Activated CD8-positive, alpha-beta memory T cell treated with anti-CD3 and anti-CD28 coated beads for 4 hours (primary cell): Measurements from ENCODE around the gene SASH1.

ENCODE experiments used
- DNase-seq, 2 donors: peaks; one replicate each; pipeline ENCODE4 v3.0.0-alpha.2; 2020; ENCODE audit warnings: low read depth in 2 of 2

The SASH1 gene

DNA sequence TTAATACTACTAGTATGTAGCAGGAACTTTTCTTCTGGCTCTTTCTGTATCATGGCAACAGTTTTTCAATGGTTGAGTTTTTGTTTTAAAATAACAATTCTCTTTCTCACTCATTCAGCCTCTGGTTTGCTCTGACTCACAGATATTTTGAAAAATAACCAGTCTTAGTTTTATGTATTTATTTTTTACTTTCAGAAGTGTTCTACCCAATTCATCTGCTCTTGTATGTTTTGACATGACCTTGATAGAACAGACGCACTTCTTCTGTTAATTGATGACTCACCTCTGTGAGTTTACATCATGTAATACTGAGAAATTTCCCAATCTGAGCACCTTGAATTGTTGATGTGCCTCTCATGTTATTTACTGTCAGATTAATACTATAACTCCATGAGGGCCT, 178.9 kb downstream of the SASH1 start:
- no peak for DNase-seq

DNA sequence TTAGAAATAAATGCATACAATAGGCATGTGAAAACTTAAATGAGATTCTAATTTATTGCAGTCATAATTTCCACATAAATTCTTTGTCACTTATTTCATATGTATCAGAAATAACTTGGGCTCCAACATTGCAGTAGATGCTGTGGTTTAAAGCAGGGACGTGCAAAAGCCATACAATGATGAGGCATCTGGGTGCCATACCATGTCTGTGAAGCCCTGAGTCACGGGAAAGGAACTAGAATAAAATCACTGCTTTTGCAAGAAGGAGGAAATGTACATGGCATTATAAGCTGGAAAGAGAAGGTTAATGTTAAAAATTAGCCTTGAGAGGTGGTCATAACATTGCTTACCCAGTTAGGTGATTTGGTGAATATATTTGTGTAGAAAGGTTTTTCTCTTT, 180.4 kb downstream of the SASH1 start:
- DNase-seq, result no peak

DNA sequence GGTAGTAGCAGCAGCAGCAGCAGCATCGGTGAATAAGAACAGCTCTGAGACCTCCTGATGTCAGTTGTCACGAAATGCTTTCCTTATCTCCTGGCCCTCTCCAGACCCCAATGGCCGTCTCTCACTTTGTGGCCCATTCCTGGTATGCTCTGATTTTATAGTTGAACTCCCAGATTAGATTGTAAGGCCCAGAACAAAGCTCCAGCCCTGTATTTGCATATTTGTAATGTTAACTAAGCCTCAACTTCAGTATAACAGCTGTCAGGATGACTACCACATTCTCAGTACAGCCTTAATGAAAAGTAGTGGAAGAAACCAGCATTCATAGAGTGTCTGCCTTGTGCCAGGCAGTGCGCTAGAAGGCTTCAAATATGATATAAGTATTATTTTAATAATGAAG, 180.9 kb downstream of the SASH1 start:
- DNase-seq, result no peak

DNA sequence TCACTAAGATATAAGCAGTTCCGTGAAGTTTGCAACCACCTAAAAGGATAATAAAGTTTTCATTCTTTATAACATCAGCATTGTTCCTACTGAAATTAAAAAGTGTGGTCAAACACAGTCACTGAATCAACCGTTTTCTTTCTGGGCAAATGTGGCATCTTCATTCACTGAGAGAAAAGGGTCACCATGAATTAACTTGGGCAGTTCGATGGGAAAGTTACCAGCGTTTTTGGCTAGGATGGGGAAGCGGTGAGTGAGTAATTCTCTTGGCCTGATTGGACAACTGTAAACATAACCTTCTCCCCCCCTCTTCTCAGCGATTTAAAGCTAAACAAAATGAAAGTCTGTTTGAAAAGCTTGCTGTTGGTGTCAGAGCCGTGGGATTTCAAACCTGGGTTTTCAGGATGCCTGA, 181.8 kb downstream of the SASH1 start:
- DNase-seq, result no peak

DNA sequence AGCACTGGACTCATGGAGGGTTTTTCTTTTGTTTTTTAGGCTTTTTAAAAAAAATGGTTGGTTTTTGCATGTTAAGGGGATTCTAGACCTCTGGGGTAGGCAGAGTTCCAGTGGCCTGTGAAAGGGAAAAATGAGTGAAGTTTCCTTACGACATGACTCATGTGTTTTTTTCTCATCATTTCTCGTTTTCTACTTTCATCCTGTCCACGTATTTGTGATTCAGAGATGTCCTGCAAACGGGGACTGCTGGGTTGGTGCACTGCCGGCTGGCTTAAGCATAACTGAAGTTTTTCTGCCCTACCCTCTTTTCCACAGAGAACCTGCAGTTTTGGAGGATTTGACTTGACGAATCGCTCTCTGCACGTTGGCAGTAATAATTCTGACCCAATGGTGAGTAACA, 182.3 kb downstream of the SASH1 start:
- DNase-seq, result no peak

DNA sequence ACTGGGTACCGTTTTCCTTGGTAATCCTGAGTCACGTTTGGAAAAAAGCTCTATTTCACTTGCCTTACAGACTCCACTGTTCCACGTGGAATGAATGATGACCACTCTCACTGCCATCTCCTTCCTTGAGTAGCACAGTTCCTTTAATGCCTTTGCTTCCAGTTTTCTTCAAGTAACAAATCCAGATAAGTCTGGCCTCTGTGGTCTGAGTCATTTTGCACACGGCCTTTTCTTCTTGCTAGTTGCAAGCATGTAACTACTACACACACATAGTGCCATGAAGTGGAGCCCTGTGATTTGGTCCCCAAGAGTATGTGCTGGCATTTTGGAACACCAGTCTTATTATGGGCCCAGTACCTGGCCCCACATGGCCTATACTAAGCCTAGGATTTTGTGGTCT, 182.8 kb downstream of the SASH1 start:
- DNase-seq, result no peak

DNA sequence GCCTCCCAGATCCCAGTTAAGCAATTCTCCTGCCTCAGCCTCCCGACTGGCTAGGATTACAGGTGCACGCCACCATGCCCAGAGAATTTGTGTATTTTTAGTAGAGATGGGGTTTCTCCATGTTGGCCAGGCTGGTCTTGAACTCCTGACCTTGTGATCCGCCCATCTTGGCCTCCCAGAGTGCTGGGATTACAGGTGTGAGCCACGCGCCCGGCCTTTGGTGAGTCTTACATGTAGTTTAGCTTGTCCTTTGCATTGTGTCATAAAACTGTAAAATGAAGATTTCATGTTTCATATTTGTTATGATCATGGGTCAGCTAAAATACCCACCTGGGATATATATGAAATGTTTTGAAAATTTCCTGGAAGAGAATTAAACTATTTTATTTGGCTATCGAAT, 183.5 kb downstream of the SASH1 start:
- no peak for DNase-seq

DNA sequence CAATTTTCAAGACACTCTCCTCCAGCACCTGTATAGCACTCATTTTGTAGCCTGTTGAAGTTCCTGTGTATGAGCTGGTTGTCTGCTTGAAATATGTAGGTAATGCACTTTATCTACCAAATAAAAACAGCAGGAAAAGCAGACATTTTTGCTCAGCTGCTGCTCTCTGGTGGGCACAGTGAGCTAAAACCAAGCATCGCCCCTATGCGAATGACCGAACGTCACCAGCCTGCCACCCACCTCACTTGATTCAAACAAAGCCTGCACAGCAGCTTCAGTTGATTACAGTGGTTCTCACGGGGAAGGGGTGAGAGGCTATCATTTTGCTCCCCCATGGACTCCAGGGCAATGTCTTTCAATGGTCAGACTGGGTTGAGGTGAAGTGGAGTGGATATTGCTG, 185.7 kb downstream of the SASH1 start:
- no peak for DNase-seq

DNA sequence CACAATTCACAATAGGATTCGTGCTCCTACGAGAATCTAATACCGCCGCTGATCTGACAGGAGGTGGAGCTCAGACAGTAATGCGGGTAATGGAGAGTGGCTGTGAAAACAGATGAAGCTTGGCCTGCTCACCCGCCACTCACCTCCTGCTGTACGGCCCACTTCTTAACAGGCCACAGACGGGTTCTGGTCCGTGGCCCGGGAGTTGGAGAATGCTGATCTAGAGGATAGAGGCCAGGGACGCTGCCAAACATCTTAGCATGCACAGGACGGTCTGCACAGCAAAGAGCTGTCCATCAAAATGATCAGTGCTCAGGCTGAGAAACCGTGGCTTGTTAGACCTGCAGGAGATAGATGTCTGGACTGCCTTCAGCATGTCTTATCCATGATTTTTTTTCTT, 186.4 kb downstream of the SASH1 start:
- DNase-seq, result no peak

DNA sequence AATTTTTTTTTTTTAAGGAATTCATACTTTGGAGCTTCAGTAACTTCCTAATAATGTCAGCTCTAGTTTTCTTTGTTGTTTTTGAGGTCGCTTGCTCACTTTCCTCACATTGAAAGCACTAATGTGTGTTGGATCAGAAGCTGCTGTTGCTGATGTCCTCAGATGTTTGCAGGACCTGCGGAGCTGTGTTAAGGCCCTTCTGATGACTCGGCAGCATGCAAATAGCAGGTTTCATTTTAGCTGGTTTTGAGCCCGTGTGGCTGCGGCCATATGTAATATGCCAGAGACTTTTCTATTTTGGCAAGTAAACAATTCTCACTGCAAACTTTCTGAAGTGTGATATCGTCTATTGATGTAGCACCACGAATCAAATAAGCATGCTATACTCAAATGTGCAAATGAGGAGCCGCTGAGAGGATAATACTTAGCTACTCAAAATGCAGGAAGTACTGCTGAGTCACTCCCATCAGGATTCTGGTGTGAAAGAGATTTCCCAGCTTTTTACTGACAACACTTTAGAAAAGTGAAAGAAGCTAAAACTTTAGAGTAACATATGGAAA, 187.8 kb downstream of the SASH1 start:
- no peak for DNase-seq

DNA sequence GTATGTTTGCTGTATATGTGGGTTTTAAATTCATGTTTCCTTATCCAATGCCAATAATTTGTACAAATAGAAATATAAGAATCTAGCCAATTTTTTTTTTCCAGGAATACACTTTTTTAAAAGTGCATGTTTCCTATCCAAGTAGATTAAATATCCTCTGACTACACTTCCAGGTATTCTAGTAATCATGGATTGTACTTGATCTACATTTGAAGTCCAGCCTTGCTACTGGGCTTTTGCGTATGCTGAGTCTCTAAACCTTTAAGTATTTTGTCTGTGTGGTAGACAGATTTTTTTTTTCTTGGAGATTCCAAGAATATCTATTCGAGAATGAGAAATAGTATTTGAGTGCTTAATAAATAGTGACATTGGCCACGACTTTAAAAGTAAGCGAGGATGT, 188.3 kb downstream of the SASH1 start:
- DNase-seq, result no peak

DNA sequence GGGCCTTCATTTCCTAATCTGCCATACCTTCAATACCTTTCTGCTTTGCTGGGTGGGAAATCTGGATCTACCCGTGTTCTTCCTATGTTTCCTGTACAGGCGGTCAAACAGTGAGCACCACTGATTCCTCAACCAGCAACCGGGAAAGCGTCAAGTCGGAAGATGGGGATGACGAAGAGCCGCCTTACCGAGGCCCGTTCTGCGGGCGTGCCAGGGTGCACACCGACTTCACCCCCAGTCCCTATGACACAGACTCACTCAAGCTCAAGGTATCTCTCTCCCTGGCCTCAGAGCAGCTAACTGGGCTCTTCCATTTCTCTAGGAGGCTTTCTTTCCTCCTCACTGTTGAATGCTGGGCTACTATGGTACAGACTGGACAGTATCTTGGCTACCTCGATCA, 190.1 kb downstream of the SASH1 start:
- no peak for DNase-seq

DNA sequence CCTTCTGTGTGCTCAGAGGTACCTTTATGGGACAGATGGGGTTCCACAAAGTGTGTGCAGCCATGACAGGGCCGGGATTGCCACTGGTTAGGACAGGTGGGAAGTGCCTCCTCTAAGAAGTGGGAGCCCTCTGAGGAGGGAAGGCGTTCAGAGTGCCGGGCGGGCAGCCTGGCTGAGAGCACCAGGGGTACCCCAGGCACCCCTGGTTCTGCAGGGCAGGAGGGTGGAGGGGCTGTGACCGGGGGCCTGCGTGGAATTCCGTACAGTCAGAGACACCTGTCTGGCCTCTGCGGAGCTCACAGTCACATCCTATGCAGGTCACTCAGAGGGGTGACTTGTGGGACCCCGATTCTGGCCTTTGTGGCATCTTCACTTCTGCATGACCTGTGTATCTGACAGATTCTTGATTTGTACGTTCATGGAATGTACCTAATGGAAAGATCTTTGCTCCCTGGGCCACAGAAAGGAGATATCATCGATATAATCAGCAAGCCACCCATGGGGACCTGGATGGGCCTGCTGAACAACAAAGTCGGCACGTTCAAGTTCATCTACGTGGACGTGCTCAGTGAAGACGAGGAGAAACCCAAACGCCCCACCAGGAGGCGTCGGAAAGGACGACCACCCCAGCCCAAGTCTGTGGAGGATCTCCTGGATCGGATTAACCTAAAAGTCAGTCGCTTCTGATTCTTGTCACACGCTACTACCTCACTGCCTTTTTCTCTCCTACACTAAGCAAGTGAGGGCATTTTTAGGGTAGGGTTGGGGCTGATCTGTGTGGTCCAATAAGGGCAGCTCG, 190.9 kb downstream of the SASH1 start:
- DNase-seq, result no peak

DNA sequence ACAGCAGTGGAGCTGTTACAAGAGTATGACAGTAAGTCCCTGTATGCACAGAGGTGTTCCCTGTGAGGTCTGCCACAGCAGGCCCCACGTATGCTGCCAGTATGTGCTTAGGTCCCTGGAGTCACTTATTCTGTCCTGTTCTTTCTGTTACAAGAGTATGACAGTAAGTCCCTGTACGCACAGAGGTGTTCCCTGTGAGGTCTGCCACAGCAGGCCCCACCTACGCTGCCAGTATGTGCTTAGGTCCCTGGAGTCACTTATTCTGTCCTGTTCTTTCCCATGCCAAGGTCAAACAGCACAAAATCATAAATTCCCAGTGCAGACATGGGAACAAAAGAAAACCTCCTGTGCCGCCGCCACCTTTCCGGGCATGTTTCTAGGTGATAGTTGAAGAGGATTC, 192.2 kb downstream of the SASH1 start:
- DNase-seq, result no peak

DNA sequence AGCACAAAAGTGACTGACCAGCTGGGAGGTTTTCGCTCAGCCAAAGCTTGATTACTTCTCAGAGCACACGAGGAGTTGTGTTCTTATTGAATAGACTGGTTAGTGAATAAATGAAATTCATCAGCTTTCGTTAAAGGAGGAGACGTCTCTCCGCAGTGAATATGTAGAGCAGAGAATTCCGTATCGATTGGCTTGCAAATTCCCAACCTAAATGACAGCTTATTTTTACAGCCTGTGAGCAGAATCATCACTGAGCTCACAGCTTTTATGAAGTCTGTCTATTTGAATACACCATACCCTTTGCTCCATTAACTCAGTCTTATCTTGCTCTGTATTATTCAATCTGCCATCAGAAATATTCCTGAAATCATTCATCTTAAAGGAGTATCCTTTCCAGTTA, 192.7 kb downstream of the SASH1 start:
- no peak for DNase-seq

DNA sequence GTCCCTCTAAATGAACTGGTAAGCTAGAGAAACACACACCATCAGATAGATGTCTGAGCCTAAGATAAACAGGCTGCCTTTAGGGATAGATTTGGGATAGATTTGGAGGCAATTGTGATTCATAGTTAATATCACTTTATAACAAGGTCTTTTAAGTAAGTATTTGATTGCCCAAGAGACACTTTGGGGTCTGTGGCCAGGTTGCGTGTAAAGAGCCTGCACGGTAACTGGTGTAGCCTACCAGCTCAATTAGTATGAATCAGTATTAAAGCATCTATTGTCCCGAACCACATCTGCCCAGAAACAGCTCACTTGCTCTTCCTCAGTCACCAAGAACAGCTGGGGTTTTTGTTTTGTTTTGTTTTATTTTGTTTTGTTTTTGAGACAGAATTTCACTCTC, 193.3 kb downstream of the SASH1 start:
- DNase-seq, result no peak

DNA sequence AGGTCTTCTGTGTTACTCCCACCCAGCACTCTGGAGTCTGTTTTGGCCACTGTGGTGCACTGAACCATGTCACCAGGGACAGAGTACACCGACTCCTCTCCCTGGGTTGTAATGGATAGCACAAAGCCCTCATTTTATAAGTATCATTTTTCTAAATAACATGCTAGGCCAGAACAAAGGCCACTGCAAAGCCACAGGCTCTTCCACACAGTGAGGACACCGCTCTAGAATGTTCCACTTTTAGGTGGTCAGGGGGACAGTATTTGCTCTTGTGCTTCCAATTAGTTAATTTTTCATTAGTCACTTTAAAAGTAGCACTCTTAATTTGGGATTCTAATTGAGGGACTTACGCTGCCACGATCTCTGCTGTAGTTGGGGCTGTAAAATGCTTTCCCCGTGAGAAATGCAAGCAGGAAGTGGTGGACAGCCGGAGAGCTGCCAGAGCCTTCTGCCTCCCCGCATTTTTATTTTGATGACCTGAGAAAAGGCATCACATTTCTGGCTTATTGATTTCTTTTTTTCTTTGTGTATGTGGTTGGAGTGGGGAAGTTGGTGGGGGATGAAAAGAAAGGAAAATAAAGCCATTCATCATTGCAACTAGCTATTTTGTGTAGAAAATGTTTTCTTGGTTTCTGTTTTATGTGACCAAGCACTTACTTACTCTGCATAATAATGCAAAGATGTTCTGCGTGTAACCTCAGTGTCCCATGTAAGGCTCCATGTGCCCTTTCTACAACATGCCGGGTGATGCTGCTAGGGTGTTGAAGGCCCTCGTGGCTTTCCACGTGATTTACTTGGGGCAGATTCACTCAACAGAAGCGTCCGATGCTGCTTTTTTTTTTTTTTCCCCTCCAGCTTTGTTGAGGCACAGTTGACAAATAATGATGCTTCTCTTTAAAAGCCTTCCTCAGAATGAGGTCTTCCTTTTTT, 195.9 kb downstream of the SASH1 start:
- no peak for DNase-seq

DNA sequence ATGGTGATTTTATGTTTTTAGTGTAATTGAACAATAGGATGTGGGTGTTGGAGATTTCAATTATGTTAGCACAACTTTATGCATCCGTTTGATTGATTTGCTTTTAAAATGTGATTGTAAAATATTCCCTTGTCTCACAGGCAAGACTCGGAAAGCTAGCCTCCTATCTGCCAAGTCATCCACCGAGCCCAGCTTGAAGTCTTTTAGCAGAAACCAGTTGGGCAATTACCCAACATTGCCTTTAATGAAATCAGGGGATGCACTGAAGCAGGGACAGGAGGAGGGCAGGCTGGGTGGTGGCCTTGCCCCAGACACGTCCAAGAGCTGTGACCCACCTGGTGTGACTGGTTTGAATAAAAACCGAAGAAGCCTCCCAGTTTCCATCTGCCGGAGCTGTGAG, 200.9 kb downstream of the SASH1 start:
- DNase-seq, result no peak

DNA sequence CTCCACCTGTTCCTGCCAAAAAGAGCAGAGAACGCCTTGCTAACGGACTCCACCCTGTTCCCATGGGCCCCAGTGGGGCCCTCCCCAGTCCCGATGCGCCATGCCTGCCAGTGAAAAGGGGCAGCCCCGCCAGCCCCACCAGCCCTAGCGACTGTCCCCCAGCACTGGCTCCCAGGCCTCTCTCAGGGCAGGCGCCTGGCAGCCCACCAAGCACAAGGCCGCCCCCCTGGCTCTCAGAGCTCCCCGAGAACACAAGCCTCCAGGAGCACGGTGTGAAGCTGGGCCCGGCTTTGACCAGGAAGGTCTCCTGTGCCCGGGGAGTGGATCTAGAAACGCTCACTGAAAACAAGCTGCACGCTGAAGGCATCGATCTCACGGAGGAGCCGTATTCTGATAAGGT, 201.8 kb downstream of the SASH1 start:
- DNase-seq, result no peak

DNA sequence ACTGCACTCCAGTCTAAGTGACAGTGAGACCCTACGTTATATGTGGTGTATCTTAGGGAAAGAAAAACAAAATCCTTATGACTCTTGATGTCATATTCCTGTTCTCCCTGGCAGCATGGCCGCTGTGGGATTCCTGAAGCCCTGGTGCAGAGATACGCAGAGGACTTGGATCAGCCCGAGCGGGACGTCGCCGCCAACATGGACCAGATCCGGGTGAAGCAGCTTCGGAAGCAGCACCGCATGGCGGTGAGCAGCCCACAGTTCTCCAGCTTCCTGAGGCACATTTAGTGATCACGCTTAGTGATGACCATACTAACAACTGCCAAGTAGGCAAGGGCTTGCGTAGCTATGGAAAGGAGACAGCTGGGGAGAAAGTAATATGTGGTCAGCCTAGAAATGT, 203.3 kb downstream of the SASH1 start:
- DNase-seq, result no peak

DNA sequence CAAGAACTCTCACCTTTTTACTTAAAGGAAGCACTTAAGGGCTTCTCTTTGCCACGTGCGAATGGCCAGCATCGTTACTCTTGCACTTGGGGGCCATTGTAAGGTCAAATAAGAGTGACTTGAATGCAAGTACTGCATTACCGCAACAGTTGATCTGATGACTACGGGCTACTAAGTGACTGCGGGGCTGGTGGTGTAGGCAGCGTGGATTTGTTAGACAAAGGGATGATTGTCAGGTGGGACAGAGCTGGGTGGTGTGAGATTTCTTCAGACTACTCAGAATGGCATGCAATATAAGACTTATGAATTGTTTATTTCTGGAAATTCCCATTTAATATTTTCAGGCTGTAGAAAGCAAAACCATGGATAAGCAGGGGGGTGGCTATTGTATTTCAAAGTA, 204.5 kb downstream of the SASH1 start:
- DNase-seq, result no peak

DNA sequence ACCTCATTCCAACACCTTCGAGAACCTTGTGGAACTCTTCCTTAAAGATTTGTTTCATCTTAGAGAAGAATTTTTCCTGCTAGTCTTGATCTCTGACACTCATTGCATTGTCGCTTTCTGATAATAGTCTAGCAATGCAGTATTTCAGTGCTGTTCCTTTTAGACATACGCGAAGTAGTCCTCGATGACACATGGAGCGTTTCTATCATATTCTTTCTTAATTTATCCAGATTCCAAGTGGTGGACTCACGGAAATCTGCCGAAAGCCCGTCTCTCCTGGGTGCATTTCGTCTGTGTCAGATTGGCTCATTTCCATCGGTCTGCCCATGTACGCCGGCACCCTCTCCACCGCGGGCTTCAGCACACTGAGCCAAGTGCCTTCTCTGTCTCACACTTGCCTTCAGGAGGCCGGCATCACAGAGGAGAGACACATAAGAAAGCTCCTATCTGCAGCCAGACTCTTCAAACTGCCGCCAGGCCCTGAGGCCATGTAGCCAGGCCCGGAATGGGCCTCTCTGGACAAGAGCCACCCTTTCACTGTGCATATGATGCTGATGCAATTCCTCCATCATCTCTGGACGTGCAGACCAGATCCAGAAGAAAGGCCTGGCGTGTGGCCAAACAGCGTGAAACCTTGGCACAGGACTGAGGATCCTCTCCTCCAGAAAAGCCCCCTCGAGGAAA, 205.6 kb downstream of the SASH1 start:
- DNase-seq, result no peak
